NCI-H2107 (cell line): Measurements from ENCODE around the gene PLCD3.
"Not testable (repeated sequence)": the region's sequence is repeated elsewhere in the genome, so short reads cannot be mapped to it uniquely, and the experiment has no call there.

ENCODE experiments used
- DNase-seq: peaks from one replicate; lab custom pipeline; 2025; lab: John Stamatoyannopoulos, UW

PLCD3 gene

GRCh38 chr17:45132572-45133463, 503 bp upstream of the PLCD3 start:
- DNase-seq: no peak

- DNase-seq: no peak
These were observed 547 bp downstream of the PLCD3 start for GRCh38 chr17:45131616-45132319.

- no peak for DNase-seq
These were observed 1.4 kb downstream of the PLCD3 start for GRCh38 chr17:45130681-45131615.

- DNase-seq: no peak
These were observed 2.2 kb downstream of the PLCD3 start for GRCh38 chr17:45129940-45130680.

- DNase-seq: no peak
These were observed 2.8 kb downstream of the PLCD3 start for GRCh38 chr17:45129426-45129939.

GRCh38 chr17:45128989-45129388, 3.3 kb downstream of the PLCD3 start:
- DNase-seq: no peak

- no peak for DNase-seq
These were observed 4.0 kb downstream of the PLCD3 start for GRCh38 chr17:45128331-45128730.

GRCh38 chr17:45127548-45128300, 4.6 kb downstream of the PLCD3 start:
- no peak for DNase-seq

GRCh38 chr17:45127207-45127547, 5.1 kb downstream of the PLCD3 start:
- no peak for DNase-seq

GRCh38 chr17:45125509-45125908, 6.8 kb downstream of the PLCD3 start:
- DNase-seq: no peak

- not testable (repeated sequence) for DNase-seq
These were observed 7.6 kb downstream of the PLCD3 start for GRCh38 chr17:45124797-45125122.

- no peak for DNase-seq
These were observed 8.2 kb downstream of the PLCD3 start for GRCh38 chr17:45123930-45124796.

GRCh38 chr17:45123076-45123770, 9.1 kb downstream of the PLCD3 start:
- DNase-seq: no peak

- DNase-seq: no peak
These were observed 11.3 kb downstream of the PLCD3 start for GRCh38 chr17:45121055-45121454.

GRCh38 chr17:45120558-45120957, 11.8 kb downstream of the PLCD3 start:
- DNase-seq: no peak

GRCh38 chr17:45119964-45120363, 12.4 kb downstream of the PLCD3 start:
- no peak for DNase-seq

GRCh38 chr17:45118691-45119090, 13.6 kb downstream of the PLCD3 start:
- DNase-seq: no peak

GRCh38 chr17:45117848-45118646, 14.3 kb downstream of the PLCD3 start:
- no peak for DNase-seq
